ENCODE data around the gene AKIRIN2.
A peak's percentile ranks its signal among the peaks of the same experiment; 100 is the strongest.
"Not testable (repeated sequence)": the region's sequence is repeated elsewhere in the genome, so short reads cannot be mapped to it uniquely, and the experiment has no call there.

The AKIRIN2 gene

GRCh38 chr6:87718662-87719433, 16.8 kb upstream of the AKIRIN2 start:
- no peak for DNase-seq (ENCODE audit: low read depth in 2 of 2)

- no peak for DNase-seq (ENCODE audit: low read depth in 2 of 2)
These were observed 15.0 kb upstream of the AKIRIN2 start for GRCh38 chr6:87716928-87717614.

DNA sequence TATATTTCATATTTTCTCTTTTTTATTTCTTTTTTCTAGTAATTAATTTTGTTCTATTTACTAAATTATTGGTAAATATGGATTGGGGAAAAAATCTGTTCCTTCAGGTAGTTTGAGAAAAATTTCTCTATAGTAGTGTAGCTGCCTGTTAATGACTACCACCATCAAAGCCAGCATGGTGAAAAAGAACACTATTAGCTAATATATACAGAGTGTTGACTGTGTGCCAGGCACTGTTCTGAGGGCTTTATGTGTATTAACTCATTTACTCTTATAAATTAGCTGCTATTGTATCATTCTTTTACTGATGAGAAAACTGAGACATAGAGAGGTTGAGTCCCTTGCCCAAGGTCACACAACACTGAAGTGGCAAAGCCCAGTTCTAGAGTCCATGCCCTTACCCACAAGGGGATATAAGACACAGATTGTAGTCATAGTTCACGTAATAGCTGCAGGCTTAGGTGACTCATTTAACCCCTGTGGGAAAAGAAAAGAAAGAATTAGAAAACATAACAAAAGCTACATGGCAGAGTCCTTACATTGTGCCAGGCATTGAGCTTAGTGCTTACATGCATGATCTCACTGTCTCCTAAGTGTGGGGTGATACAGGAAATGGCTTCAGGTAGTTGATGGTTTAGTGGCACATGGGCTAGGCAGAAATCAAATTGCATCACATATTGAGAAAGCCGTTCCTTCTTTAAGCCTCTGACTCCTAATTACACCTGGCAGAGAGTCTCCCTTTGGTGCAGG, 12.2 kb upstream of the AKIRIN2 start:
- no peak for DNase-seq (ENCODE audit: low read depth in 2 of 2)

DNA sequence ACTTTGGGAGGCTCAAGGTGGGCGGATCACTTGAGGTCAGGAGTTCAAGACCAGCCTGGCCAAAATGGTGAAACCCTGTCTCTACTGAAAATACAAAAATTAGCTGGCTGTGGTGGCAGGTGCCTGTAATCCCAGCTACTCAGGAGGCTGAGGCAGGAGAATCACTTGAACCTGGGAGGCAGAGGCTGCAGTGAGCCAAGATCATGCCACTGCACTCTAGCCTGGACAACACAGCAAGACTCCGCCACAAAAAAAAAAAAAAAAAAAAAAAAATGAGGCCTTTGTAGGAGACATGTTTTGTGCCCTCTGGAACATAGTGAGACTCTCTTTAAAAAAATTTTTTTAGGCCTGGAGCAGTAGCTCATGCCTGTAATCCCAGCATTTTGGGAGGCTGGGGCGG, 10.7 kb upstream of the AKIRIN2 start:
- not testable (repeated sequence) for DNase-seq (ENCODE audit: low read depth in 2 of 2)

DNA sequence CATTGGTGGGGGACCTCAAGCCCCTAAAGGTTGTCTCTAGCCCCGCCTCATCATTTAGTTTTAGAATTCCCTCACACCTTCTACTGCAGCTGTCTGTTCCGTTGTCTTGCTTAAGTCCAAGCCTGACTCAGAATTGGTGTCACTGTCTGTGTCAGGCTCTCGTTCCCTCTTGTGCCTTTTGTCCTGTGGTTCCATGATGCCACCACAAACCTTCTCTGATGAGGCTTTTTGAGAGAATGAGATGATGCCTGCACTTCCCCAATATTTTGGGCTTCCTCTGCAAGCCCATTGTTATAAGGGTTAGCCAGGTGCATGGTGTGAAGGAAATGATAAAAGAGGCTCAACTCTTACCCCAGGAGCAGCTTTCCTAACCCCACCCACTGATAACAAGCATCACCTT, 8.1 kb upstream of the AKIRIN2 start:
- no peak for DNase-seq (ENCODE audit: low read depth in 2 of 2)

GRCh38 chr6:87708581-87709427, 6.8 kb upstream of the AKIRIN2 start:
- not testable (repeated sequence) for DNase-seq (ENCODE audit: low read depth in 2 of 2)

GRCh38 chr6:87706187-87706966, 4.3 kb upstream of the AKIRIN2 start:
- DNase-seq (ENCODE audit: low read depth in 2 of 2) = no peak

GRCh38 chr6:87705070-87705691, 3.1 kb upstream of the AKIRIN2 start:
- DNase-seq (ENCODE audit: low read depth in 2 of 2) = no peak

- not testable (repeated sequence) for DNase-seq (ENCODE audit: low read depth in 2 of 2)
These were observed 1.0 kb upstream of the AKIRIN2 start for GRCh38 chr6:87703039-87703438.

DNA sequence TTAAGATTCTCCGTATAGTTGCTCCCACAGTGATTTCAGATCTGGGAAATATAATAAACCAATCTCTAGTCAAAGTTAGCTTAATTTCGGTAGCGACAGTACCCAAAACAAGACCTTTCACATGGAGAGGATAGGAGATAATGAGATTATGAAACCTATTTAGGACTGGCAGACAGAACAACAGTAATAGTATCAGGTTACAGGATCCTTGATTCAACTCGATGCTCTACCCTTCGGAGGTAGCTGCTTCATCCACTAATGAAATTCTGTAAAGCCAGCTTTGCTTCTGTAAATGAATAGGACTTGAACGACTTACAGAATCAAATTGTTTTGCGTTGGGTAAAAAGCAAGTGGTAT, 534 bp upstream of the AKIRIN2 start:
- DNase-seq (ENCODE audit: low read depth in 2 of 2) = no peak

DNA sequence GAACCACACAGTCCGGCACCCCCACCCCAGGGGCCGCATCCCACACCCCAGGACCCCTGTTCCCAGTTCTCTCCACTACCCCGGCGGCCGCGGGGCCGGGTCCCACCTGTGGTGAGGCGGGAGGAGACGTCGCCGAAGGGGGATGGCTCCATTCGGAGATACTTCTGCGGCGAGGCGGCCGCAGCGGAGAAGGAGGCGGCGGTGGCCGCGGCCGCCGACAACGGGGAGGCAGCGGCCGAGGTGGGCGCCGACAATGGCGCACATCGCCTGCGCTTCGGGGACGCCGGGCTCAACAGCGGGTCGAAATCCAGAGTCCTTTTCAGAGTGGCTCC, 723 bp downstream of the AKIRIN2 start:
- no peak for DNase-seq (ENCODE audit: low read depth in 2 of 2)

DNA sequence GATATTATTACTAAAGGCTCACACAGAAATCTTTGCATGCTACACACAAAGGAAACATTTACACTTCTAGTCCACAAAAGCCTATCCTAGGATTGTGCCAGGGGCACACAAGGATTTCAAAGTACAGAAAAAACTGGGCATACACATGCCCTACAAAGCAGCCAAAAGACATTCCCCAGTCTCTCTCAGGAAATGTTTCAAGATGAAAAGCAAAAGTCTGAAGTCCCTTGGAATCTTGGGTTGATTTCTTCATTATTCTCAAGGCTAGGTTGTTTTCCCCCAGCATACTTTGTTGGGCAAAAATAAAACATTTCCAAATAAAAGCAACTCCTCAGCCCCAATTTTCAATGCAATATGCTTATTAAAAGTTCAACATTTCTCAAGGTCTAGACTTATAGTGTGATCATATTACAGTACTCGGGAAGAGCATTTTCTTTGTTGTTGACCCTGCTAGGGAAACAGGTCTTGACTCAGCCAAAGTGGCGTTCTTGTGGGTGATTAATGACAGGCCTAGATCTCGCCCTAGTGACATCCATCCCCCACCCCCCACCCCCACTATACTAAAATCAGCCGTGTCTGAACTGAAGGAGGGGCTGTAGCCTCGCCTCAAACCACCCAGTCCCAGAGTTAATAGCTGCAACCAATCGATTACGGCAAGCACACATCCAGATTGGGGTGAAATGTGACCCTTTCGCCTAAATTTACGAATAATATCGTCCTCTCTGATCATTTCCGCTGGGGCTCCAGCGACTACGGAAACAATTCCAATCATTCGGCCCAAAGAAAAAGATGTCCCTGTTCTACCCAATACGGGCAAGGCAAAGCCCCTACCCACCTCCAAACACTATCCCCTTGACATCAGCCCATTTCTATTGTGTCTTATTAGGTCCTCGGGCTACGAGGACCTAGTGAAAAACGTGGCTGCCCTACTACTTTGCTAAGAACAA, 1.4 kb downstream of the AKIRIN2 start:
- DNase-seq (ENCODE audit: low read depth in 2 of 2) = peak; percentile 15 to 20

DNA sequence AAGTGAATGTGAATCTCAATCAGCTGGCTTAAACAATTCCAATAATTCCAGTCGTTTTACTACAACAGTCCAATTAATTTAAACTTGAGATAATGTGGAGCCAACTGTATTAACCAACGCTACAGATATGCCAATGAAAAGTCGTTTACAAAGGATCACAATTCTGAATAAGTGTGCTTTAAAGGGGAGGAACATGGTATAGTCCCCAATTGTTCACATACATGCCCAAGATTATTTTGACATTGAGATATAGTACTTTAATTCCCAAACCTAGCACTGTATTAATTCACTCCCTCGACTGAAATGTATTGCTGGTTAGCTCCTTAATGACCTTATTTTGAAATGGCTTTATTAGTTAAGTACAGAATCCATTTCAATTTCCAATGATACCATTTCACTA, 2.5 kb downstream of the AKIRIN2 start:
- no peak for DNase-seq (ENCODE audit: low read depth in 2 of 2)

DNA sequence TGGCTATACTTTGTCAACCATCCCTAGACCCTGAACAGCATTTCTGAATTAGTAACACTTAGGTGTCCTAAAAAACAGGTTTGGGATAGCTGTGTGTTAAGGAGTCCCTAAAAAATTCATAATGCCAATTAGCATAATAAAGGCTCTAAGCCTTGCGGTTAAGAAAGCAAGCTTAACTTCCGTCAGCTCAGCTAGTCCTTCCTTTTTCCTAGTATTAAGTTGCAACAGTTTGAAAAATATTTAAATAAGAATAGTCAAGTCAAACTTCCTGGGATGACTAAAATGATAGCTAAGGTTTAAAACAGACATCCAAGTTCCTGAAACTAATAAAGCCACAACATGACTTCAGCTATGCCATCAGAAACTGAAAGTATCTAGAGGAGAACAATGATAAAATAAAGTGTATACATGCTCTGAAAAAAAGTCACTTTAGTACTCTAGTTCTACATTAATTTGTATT, 3.5 kb downstream of the AKIRIN2 start:
- DNase-seq (ENCODE audit: low read depth in 2 of 2) = no peak

- DNase-seq (ENCODE audit: low read depth in 2 of 2) = no peak
These were observed 4.2 kb downstream of the AKIRIN2 start for GRCh38 chr6:87697581-87698546.

- not testable (repeated sequence) for DNase-seq (ENCODE audit: low read depth in 2 of 2)
These were observed 5.2 kb downstream of the AKIRIN2 start for GRCh38 chr6:87696817-87697216.

DNA sequence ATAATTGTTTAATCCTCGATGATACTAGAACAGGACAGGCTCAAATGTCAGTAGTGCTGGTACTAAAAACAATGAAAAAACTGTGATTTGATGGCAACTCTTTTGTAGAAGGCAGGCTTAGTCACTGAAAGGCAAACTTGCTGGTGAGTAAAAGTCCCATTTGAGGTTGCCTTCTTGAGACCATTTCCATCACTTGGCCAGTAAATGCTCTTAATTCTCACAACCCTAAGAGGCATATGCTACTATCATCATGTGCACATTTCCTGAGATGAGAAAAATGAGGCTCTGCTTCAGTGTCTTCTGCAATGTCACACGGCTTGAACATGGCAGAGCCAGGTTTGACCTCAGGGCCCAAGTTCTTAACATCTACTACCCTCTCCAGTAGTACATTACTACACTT, 9.9 kb downstream of the AKIRIN2 start:
- DNase-seq (ENCODE audit: low read depth in 2 of 2) = no peak

DNA sequence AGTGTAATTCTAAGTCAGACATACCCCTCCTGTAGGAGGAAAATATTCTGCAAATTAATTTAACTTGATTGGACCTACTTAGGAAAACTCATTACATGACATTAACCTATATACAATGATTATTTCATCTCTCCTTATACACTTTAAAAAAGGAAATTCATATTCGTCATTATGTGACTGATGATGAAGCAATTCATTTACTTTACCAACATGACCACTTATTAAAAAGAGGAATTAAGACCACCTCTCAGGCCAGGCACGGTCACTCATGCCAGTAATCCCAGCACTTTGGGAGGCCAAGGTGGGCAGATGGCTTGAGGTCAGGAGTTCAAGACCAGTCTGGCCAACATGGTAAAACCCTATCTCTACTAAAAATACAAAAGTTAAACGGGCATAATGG, 11.6 kb downstream of the AKIRIN2 start:
- DNase-seq (ENCODE audit: low read depth in 2 of 2) = no peak

All from stimulated activated CD8-positive, alpha-beta memory T cell treated with anti-CD3 and anti-CD28 coated beads, Interleukin-7, amount 100 ng/mL, for 4 hours (primary cell).